OCI-M1 (cell line): ENCODE measurements around the gene DLGAP1.
"Not testable (repeated sequence)": the region's sequence is repeated elsewhere in the genome, so short reads cannot be mapped to it uniquely, and the experiment has no call there.

Experiments
- DNase-seq: peaks from one replicate; lab custom pipeline; 2025; lab: John Stamatoyannopoulos, UW

The DLGAP1 gene

GRCh38 chr18:3658529-3658928 is 796.6 kb downstream of the DLGAP1 start:
- DNase-seq: no peak

GRCh38 chr18:3655254-3656050 is 799.7 kb downstream of the DLGAP1 start:
- no peak for DNase-seq

GRCh38 chr18:3654442-3655253 is 800.5 kb downstream of the DLGAP1 start:
- peak; percentile 77 for DNase-seq

- DNase-seq: peak; percentile 87
Measured at GRCh38 chr18:3653851-3654441, 801.2 kb downstream of the DLGAP1 start.

- peak; percentile 87 for DNase-seq
Measured at GRCh38 chr18:3653263-3653850, 801.8 kb downstream of the DLGAP1 start.

GRCh38 chr18:3652380-3653262 is 802.5 kb downstream of the DLGAP1 start:
- peak; percentile 100 for DNase-seq

- DNase-seq: no peak
Measured at GRCh38 chr18:3651266-3651665, 803.8 kb downstream of the DLGAP1 start.

GRCh38 chr18:3650521-3651042 is 804.5 kb downstream of the DLGAP1 start:
- not testable (repeated sequence) for DNase-seq

GRCh38 chr18:3649633-3650426 is 805.3 kb downstream of the DLGAP1 start:
- DNase-seq: peak; percentile 86

- DNase-seq: no peak
Measured at GRCh38 chr18:3649135-3649632, 805.9 kb downstream of the DLGAP1 start.

- no peak for DNase-seq
Measured at GRCh38 chr18:3648641-3649040, 806.5 kb downstream of the DLGAP1 start.

GRCh38 chr18:3648200-3648599 is 806.9 kb downstream of the DLGAP1 start:
- DNase-seq: no peak

GRCh38 chr18:3647636-3648035 is 807.5 kb downstream of the DLGAP1 start:
- no peak for DNase-seq

- DNase-seq: no peak
Measured at GRCh38 chr18:3645384-3646156, 809.5 kb downstream of the DLGAP1 start.

GRCh38 chr18:3634250-3634939 is 820.7 kb downstream of the DLGAP1 start:
- no peak for DNase-seq

GRCh38 chr18:3631887-3632286 is 823.2 kb downstream of the DLGAP1 start:
- no peak for DNase-seq

- DNase-seq: no peak
Measured at GRCh38 chr18:3626929-3627458, 828.1 kb downstream of the DLGAP1 start.

GRCh38 chr18:3625742-3626091 is 829.4 kb downstream of the DLGAP1 start:
- DNase-seq: no peak
